Measurements from ENCODE around the gene IQCH. TPM values are rescaled to one million over a fixed set of nuclear protein-coding genes. Genes with fewer than 3 reads are reported as not detected.
A peak's percentile ranks its signal among the peaks of the same experiment; 100 is the strongest.

IQCH gene
- total RNA-seq, 1 experiment from 2014 or later: 1.9 TPM

DNA sequence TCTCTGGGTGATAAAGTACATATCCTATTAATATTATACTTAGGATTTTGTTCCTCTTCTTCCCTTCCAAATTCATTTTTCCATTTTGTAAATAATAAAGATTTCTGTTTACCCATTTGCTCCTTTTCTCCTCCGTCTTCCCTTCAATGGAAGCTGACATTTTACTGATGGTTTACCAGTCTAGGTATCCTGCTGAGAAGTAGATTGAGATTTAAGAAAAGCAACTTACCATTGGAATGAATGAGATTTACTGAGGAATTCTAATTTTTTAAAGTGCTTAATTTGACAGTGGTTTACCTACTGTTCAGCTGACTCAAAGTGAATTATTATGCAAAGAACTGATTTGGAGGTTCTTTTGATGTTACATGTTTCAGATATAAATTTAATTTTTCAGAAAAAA is 268.7 kb downstream of the IQCH start:
- H3K27ac Mint-ChIP-seq: no peak overlapping the region
- POLR2A ChIA-PET: no interaction called here

DNA sequence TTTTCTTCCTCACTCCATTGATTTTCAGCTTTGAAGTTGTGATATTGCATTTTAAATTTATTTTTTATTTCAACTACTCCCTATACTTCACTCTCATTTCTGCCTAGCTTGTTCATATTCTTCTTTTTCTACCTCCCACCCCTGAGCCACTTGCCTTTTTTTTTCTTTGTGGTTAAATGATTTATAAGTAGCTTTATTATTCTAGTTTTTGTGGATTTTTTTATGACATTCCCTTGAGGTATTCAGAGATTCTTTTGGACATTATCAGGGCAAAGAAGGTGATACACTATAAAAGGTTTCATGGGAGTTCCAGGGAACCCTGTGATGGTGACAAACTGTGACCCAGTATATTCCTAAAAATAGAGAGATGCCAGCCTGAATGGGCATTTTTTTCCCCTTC is 269.6 kb downstream of the IQCH start:
- CTCF ChIA-PET: interaction anchor here (0.6 to 1.1 kb wide), 2 partner anchors 308 to 977 kb away, joined by 3 to 4 read pairs; no protein-coding TSS in a partner anchor
- H3K9me3 Mint-ChIP-seq: no peaks in the 10 kb centered on the region
- no peak overlapping the region for H3K27ac Mint-ChIP-seq
- no peak overlapping the region for H3K4me3 Mint-ChIP-seq
- POLR2A ChIA-PET: interaction anchor here (0.7 kb wide), 1 partner anchor 1351 kb away, joined by 5 read pairs; no protein-coding TSS in a partner anchor
- no peaks in the 10 kb centered on the region for H3K36me3 Mint-ChIP-seq
- no peak for DNase-seq (ENCODE audit: low spot score)
- peaks cover 41% of the 10 kb centered on the region for H3K4me1 Mint-ChIP-seq
- no peak for ATAC-seq
- H3K27me3 Mint-ChIP-seq (ENCODE audit: low read depth): peaks cover 16% of the 10 kb centered on the region
- TF ChIP-seq OVOL2 (CRISPR knock-in tag; IDR thresholded peaks at IDR 0.05; ENCODE audit: borderline replicate concordance) (no peak), E2F1 (CRISPR knock-in tag; IDR thresholded peaks at IDR 0.05) (no peak), CREM (CRISPR knock-in tag; IDR thresholded peaks at IDR 0.05) (no peak), IRF2 (CRISPR knock-in tag; IDR thresholded peaks at IDR 0.05; ENCODE audit: borderline replicate concordance, low read depth) (no peak), SMAD3 (CRISPR knock-in tag; IDR thresholded peaks at IDR 0.05; ENCODE audit: borderline replicate concordance) (no peak), ZNF219 (CRISPR knock-in tag; IDR thresholded peaks at IDR 0.05; ENCODE audit: borderline replicate concordance) (no peak), ZNF671 (CRISPR knock-in tag; IDR thresholded peaks at IDR 0.05) (no peak), NR1H2 (CRISPR knock-in tag; IDR thresholded peaks at IDR 0.05) (no peak), ZNF512 (CRISPR knock-in tag; IDR thresholded peaks at IDR 0.05; ENCODE audit: borderline replicate concordance) (no peak), ERG (CRISPR knock-in tag; IDR thresholded peaks at IDR 0.05) (no peak), PREB (CRISPR knock-in tag; IDR thresholded peaks at IDR 0.05; ENCODE audit: borderline replicate concordance) (no peak)
- TF ChIP-seq, protein P1, sequence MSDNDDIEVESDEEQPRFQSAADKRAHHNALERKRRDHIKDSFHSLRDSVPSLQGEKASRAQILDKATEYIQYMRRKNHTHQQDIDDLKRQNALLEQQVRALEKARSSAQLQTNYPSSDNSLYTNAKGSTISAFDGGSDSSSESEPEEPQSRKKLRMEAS (CRISPR knock-in tag; IDR thresholded peaks at IDR 0.05): no peak
- TF ChIP-seq, protein P2, sequence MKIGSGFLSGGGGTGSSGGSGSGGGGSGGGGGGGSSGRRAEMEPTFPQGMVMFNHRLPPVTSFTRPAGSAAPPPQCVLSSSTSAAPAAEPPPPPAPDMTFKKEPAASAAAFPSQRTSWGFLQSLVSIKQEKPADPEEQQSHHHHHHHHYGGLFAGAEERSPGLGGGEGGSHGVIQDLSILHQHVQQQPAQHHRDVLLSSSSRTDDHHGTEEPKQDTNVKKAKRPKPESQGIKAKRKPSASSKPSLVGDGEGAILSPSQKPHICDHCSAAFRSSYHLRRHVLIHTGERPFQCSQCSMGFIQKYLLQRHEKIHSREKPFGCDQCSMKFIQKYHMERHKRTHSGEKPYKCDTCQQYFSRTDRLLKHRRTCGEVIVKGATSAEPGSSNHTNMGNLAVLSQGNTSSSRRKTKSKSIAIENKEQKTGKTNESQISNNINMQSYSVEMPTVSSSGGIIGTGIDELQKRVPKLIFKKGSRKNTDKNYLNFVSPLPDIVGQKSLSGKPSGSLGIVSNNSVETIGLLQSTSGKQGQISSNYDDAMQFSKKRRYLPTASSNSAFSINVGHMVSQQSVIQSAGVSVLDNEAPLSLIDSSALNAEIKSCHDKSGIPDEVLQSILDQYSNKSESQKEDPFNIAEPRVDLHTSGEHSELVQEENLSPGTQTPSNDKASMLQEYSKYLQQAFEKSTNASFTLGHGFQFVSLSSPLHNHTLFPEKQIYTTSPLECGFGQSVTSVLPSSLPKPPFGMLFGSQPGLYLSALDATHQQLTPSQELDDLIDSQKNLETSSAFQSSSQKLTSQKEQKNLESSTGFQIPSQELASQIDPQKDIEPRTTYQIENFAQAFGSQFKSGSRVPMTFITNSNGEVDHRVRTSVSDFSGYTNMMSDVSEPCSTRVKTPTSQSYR (CRISPR knock-in tag; IDR thresholded peaks at IDR 0.05): no peak
- TF ChIP-seq, protein P3, sequence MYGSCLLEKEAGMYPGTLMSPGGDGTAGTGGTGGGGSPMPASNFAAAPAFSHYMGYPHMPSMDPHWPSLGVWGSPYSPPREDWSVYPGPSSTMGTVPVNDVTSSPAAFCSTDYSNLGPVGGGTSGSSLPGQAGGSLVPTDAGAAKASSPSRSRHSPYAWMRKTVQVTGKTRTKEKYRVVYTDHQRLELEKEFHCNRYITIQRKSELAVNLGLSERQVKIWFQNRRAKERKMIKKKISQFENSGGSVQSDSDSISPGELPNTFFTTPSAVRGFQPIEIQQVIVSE (CRISPR knock-in tag; IDR thresholded peaks at IDR 0.05; ENCODE audit: borderline replicate concordance): no peak
- TF ChIP-seq, protein P4, sequence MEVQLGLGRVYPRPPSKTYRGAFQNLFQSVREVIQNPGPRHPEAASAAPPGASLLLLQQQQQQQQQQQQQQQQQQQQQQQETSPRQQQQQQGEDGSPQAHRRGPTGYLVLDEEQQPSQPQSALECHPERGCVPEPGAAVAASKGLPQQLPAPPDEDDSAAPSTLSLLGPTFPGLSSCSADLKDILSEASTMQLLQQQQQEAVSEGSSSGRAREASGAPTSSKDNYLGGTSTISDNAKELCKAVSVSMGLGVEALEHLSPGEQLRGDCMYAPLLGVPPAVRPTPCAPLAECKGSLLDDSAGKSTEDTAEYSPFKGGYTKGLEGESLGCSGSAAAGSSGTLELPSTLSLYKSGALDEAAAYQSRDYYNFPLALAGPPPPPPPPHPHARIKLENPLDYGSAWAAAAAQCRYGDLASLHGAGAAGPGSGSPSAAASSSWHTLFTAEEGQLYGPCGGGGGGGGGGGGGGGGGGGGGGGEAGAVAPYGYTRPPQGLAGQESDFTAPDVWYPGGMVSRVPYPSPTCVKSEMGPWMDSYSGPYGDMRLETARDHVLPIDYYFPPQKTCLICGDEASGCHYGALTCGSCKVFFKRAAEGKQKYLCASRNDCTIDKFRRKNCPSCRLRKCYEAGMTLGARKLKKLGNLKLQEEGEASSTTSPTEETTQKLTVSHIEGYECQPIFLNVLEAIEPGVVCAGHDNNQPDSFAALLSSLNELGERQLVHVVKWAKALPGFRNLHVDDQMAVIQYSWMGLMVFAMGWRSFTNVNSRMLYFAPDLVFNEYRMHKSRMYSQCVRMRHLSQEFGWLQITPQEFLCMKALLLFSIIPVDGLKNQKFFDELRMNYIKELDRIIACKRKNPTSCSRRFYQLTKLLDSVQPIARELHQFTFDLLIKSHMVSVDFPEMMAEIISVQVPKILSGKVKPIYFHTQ (CRISPR knock-in tag; IDR thresholded peaks at IDR 0.05): no peak
- TF ChIP-seq, protein P5, sequence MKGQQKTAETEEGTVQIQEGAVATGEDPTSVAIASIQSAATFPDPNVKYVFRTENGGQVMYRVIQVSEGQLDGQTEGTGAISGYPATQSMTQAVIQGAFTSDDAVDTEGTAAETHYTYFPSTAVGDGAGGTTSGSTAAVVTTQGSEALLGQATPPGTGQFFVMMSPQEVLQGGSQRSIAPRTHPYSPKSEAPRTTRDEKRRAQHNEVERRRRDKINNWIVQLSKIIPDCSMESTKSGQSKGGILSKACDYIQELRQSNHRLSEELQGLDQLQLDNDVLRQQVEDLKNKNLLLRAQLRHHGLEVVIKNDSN (CRISPR knock-in tag; IDR thresholded peaks at IDR 0.05): no peak

More for the DNA sequence above, 268.7 kb downstream of the IQCH start:
- no peaks in the 10 kb centered on the region for H3K36me3 Mint-ChIP-seq
- H3K4me3 Mint-ChIP-seq: peak overlapping the region; percentile 12; the same call in 1 of the 2 replicates
- TF ChIP-seq USF2 (CRISPR knock-in tag; IDR thresholded peaks at IDR 0.05): no peak
- H3K9me3 Mint-ChIP-seq: no peaks in the 10 kb centered on the region
- H3K4me1 Mint-ChIP-seq: peaks cover 36% of the 10 kb centered on the region
- CTCF ChIA-PET: no interaction called here
- DNase-seq (ENCODE audit: low spot score) (no peak), ATAC-seq (no peak)
- H3K27me3 Mint-ChIP-seq (ENCODE audit: low read depth): peaks cover 16% of the 10 kb centered on the region
